ENCODE data around the gene OR52B6.
"Not testable (repeated sequence)": the region's sequence is repeated elsewhere in the genome, so short reads cannot be mapped to it uniquely, and the experiment has no call there.

Gene OR52B6, protein sequence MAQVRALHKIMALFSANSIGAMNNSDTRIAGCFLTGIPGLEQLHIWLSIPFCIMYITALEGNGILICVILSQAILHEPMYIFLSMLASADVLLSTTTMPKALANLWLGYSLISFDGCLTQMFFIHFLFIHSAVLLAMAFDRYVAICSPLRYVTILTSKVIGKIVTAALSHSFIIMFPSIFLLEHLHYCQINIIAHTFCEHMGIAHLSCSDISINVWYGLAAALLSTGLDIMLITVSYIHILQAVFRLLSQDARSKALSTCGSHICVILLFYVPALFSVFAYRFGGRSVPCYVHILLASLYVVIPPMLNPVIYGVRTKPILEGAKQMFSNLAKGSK

GRCh38 chr11:5580577-5580976, at the start of gene OR52B6:
Gene OR52B6, plus strand, starts transcription at chr11:5580877. Its CDS starts 0 bp downstream, at chr11:5580877.
- DNase-seq: no peak

GRCh38 chr11:5531053-5531831, 49.4 kb upstream of the OR52B6 start:
- no peak for DNase-seq

GRCh38 chr11:5534046-5534445, 46.6 kb upstream of the OR52B6 start:
- peak in 1 of 3 donors; percentile 10 for DNase-seq

- no peak for DNase-seq
These were observed 44.2 kb upstream of the OR52B6 start for GRCh38 chr11:5536482-5536881.

DNA sequence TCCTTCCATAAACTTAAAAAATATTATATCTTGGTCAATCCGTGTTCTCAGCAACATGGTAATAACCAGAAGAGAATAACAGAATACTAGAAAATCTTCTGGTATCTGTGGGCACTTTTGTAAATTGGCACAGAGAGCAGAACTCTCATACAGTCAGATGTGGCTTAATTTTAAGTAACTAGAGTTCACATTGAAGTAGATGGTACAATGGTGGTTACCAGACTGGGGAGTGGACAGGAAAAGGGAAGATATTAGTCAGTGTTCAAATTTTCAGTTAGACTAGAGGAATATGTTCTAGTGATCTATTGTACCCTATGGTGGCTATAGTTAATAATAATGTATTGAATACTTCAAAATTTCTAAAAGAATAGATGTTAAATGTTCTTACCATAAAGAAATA, 39.2 kb upstream of the OR52B6 start:
- DNase-seq: no peak

- no peak for DNase-seq
These were observed 34.2 kb upstream of the OR52B6 start for GRCh38 chr11:5546457-5546856.

GRCh38 chr11:5547982-5548381, 32.7 kb upstream of the OR52B6 start:
- DNase-seq: no peak

- DNase-seq: no peak
These were observed 32.2 kb upstream of the OR52B6 start, which contains the start of gene OR52H1 for GRCh38 chr11:5548440-5548839. Gene OR52H1, minus strand, starts transcription at chr11:5548540. Its CDS starts 3,035 bp downstream, at chr11:5545505.

DNA sequence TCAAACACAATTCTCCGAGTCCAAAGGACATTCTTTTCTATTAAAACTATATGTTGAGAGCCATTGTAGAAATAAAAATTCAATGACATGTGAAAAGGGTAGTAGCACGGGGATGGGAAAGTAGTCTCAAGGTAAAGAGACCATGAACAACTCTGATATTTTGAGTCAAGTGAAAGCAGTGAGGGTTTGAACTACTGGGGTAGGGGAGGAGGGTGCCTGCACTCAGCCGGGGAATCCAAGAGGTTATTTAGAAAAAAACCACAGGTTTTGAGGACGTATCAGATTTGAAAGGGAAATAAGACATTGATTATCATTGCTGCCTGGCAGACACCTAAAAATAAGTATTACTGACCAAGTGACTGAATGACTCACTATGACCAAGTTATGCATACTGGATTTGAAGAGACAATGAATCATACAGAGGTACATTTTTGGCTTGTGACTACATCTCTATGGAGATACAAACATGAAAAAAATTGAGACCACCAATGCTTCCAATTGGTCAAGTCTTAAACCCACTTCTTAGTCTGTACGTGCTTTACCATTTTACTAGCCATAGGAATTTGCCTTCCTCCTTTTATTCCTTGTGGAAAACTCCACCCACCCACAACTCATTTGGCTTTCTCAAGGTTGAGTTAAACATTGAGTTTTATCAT, 30.1 kb upstream of the OR52B6 start:
- DNase-seq: peak in 1 of 3 donors; percentile 6

- no peak for DNase-seq
These were observed 27.3 kb upstream of the OR52B6 start for GRCh38 chr11:5553343-5553742.

DNA sequence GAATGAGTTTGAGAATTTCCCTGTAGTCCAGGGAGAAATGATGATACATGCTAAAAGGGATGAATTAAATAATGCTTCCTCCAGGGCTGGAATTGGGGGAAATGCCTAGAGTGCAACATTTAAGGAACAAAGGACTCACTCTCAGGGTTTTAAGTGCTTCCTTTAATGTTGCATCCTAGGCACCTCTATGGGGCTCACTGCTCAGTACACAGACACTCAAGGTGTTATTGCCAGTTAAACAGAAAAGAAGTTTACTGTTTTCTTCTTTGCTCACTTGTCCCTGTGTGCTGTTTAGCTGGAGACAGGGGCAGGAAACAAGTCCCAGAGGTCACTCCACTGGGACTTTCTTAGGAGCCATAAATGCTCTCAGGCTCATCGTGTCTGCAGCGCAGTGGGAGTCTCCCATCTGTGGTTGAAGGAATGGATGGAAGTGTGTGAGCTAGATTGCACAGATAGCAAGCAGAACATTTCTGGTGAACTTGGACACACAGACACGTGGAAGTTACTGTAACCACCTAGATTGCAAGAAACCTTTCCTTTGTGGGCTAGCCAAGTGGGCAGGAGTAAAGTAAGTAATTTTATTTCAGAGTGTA, 24.0 kb upstream of the OR52B6 start:
- no peak for DNase-seq

DNA sequence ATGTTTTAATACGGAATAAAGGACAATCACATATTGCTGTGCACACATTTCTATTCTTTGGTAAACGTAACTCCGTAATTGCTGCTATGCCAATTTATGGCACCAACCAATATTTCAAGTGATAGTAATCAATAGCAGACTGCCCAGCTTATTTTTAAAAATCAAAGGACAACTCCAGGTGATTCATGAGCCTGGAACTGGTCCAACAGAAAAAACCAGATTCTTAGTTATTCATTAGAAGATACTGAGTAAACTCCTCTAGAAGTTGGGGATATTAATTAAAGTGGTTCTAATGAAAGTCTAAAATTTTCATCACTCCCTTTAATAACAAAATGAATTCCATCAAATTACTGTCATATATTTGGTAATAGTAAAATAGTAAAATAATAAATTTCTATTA, 22.9 kb upstream of the OR52B6 start:
- no peak for DNase-seq

- no peak for DNase-seq
These were observed 16.2 kb upstream of the OR52B6 start for GRCh38 chr11:5564259-5565019.

- no peak for DNase-seq
These were observed 6.0 kb upstream of the OR52B6 start for GRCh38 chr11:5574654-5575053.

- no peak for DNase-seq
These were observed 5.5 kb upstream of the OR52B6 start for GRCh38 chr11:5575152-5575551.

GRCh38 chr11:5577101-5577500, 3.6 kb upstream of the OR52B6 start:
- DNase-seq: no peak

GRCh38 chr11:5581014-5581413, 337 bp downstream of the OR52B6 start:
- no peak for DNase-seq

DNA sequence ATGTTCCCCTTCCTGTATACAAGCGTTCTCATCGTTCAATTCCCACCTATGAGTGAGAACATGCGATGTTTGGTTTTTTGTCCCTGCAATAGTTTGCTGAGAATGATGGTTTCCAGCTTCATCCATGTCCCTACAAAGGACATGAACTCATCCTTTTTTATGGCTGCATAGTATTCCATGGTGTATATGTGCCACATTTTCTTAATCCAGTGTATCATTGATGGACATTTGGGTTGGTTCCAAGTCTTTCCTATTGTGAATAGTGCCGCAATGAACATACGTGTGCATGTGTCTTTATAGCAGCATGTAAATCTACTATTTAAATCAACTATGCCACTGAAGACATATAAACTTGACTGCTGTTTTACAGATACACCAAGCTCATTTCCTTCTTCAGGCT, 3.8 kb downstream of the OR52B6 start:
- not testable (repeated sequence) for DNase-seq

DNA sequence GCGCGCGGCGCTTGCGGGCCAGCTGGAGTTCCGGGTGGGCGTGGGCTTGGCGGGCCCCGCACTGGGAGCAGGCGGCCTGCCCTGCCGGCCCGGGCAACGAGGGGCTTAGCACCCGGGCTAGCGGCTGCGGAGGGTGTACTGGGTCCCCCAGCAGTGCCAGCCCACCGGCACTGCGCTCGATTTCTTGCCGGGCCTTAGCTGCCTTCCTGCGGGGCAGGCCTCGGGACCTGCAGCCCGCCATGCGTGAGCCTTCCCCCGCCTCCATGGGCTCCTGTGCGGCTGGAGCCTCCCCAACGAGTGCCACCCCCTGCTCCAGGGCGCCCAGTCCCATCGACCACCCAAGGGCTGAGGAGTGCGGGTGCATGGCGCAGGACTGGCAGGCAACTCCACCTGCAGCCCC, 9.2 kb downstream of the OR52B6 start:
- not testable (repeated sequence) for DNase-seq

- DNase-seq: no peak
These were observed 10.9 kb downstream of the OR52B6 start for GRCh38 chr11:5591613-5592012.

- no peak for DNase-seq
These were observed 11.9 kb downstream of the OR52B6 start for GRCh38 chr11:5592615-5593014.

- no peak for DNase-seq
These were observed 12.5 kb downstream of the OR52B6 start for GRCh38 chr11:5593146-5593545.
